ENCODE measurements around the gene ODF4.

The ODF4 gene

GRCh38 chr17:8376271-8377067 lies 36.8 kb downstream of the ODF4 start, which contains the start of gene KRABD2:
KRABD2 (minus strand) TSS chr17:8376704.
- TF ChIP-seq CTCF (IDR thresholded peaks at IDR 0.05) (peak; percentile 69), ZFX (IDR thresholded peaks at IDR 0.05; ENCODE audit: borderline replicate concordance) (no peak)
- H3K27ac ChIP-seq, result peak within 1 kb of the TSS; percentile 92

GRCh38 chr17:8377422-8377821 lies 37.8 kb downstream of the ODF4 start:
- H3K27ac ChIP-seq, result peak overlapping the region; percentile 92
- TF ChIP-seq ZFX (IDR thresholded peaks at IDR 0.05; ENCODE audit: borderline replicate concordance) (no peak), CTCF (IDR thresholded peaks at IDR 0.05) (no peak)

GRCh38 chr17:8378117-8378516 lies 38.5 kb downstream of the ODF4 start:
- H3K27ac ChIP-seq, result peak overlapping the region; percentile 92

GRCh38 chr17:8380049-8380448 lies 40.4 kb downstream of the ODF4 start:
- TF ChIP-seq CTCF (IDR thresholded peaks at IDR 0.05), result no peak
- TF ChIP-seq ZFX (IDR thresholded peaks at IDR 0.05; ENCODE audit: borderline replicate concordance), result no peak
- H3K27ac ChIP-seq, result peak overlapping the region; percentile 92

- TF ChIP-seq CTCF (IDR thresholded peaks at IDR 0.05) (no peak), ZFX (IDR thresholded peaks at IDR 0.05; ENCODE audit: borderline replicate concordance) (no peak)
Measured at GRCh38 chr17:8382052-8382879, 42.6 kb downstream of the ODF4 start.

GRCh38 chr17:8382880-8383142 lies 43.2 kb downstream of the ODF4 start:
- TF ChIP-seq CTCF (IDR thresholded peaks at IDR 0.05), result no peak
- no peak for TF ChIP-seq ZFX (IDR thresholded peaks at IDR 0.05; ENCODE audit: borderline replicate concordance)
- peak overlapping the region; percentile 92 for H3K27ac ChIP-seq

More at GRCh38 chr17:8382052-8382879, 42.6 kb downstream of the ODF4 start:
- H3K27ac ChIP-seq, result peak overlapping the region; percentile 92

- no peak for TF ChIP-seq ZFX (IDR thresholded peaks at IDR 0.05; ENCODE audit: borderline replicate concordance)
- peak; percentile 99 for TF ChIP-seq CTCF (IDR thresholded peaks at IDR 0.05)
- H3K27ac ChIP-seq, result peak within 1 kb of the TSS; percentile 92
Measured at GRCh38 chr17:8383143-8383822, 43.6 kb downstream of the ODF4 start, which contains the start of gene RPL26. RPL26 (minus strand) TSS chr17:8383193; CDS start chr17:8382310, 883 bp downstream.

Data from 22Rv1 (cell line).